HepG2 (cell line): ENCODE results near the gene PIK3R1. TPM values are rescaled to one million over a fixed set of nuclear protein-coding genes. Genes with fewer than 3 reads are reported as not detected.

Source experiments
- ELF1 ChIP-seq: sonication (generic); formaldehyde crosslinking; IDR thresholded peaks from 2 replicates; pipeline ENCODE4 v1.4.0; 2020; ENCODE audit warnings: missing genetic modification reagents
- MED1 ChIP-seq: sonication (generic); formaldehyde crosslinking; IDR thresholded peaks from 2 replicates; pipeline ENCODE4 v1.4.0; 2020; ENCODE audit warnings: missing genetic modification reagents
- POLR2AphosphoS5 ChIP-seq: IDR thresholded peaks from 2 replicates; pipeline ENCODE4 v1.6.1; 2012; ENCODE audit warnings: low read depth, low read length
- RFX3 ChIP-seq: IDR thresholded peaks from 2 replicates; pipeline ENCODE4 v1.6.1; 2016; ENCODE audit warnings: missing biosample characterization, missing genetic modification reagents
- SMARCC2 ChIP-seq: fragments of 450-650 bp; IDR thresholded peaks from 2 replicates; pipeline ENCODE4 v1.6.1; 2017; ENCODE audit warnings: antibody characterized with exemption, mild to moderate bottlenecking
- SP5 ChIP-seq: IDR thresholded peaks from 2 replicates; pipeline ENCODE4 v1.6.1; 2016; ENCODE audit warnings: low read depth, borderline replicate concordance
- TFDP2 ChIP-seq: sonication (generic); formaldehyde crosslinking; IDR thresholded peaks from 2 replicates; pipeline ENCODE4 v1.4.0; 2020; ENCODE audit warnings: missing genetic modification reagents
- YEATS2 ChIP-seq: sonication (generic); formaldehyde crosslinking; IDR thresholded peaks from 2 replicates; pipeline ENCODE4 v1.4.0; 2020; ENCODE audit warnings: missing genetic modification reagents, borderline replicate concordance
- YY1 ChIP-seq: IDR thresholded peaks from 2 replicates; pipeline ENCODE4 v1.6.1; 2011; ENCODE audit warnings: low read length, low read depth, moderate library complexity, mild to moderate bottlenecking; ENCODE audit not compliant: insufficient read depth, insufficient replicate concordance
- ZFP36L1 ChIP-seq: sonication (generic); formaldehyde crosslinking; IDR thresholded peaks from 2 replicates; pipeline ENCODE4 v1.8.0; 2022; ENCODE audit warnings: mild to moderate bottlenecking, missing genetic modification reagents, moderate library complexity
- ZFX ChIP-seq: sonication (generic); formaldehyde crosslinking; IDR thresholded peaks from 2 replicates; pipeline ENCODE4 v1.4.0; 2020; ENCODE audit warnings: mild to moderate bottlenecking, low read depth, missing genetic modification reagents, moderate library complexity
- ZNF124 ChIP-seq: sonication (generic); formaldehyde crosslinking; IDR thresholded peaks from 2 replicates; pipeline ENCODE4 v1.4.0; 2020; ENCODE audit warnings: missing genetic modification reagents
- ZNF788 ChIP-seq: sonication (generic); formaldehyde crosslinking; IDR thresholded peaks from 2 replicates; pipeline ENCODE4 v1.5.0; 2020; ENCODE audit warnings: mild to moderate bottlenecking, missing genetic modification reagents, borderline replicate concordance
- polyA plus RNA-seq, 8 experiments: library from polyadenylated mRNA; depleted of rRNA in 3 of 8; stranded (reverse) in 7 of 8; unstranded in 1 of 8; fragments of >200 nt; fragmentation: Illumina TruSeq in 4 of 8; extraction: Trizol in 4 of 8; gene quantifications; 2 replicates each; pipeline versions ENCODE4 v1.2.1 to v1.2.3, GENCODE V29; 2011 to 2016; ENCODE audit warnings: low read depth in 4 of 8, missing spikeins in 1 of 8, mixed read lengths in 1 of 8; ENCODE audit not compliant: insufficient read depth in 1 of 8
- total RNA-seq, 5 experiments: library from RNA; depleted of rRNA; stranded (reverse); fragments of >200 nt; fragmentation: Illumina TruSeq; extraction: Trizol; gene quantifications; 2 replicates each; pipeline ENCODE4 v1.2.3, GENCODE V29; 2016; ENCODE audit warnings: low read depth in 1 of 5
- TF ChIP-seq, protein P1 (sequence below): sonication (generic); formaldehyde crosslinking; IDR thresholded peaks from 2 replicates; pipeline ENCODE4 v1.5.1; 2020; ENCODE audit warnings: mild to moderate bottlenecking, missing genetic modification reagents, moderate library complexity
- TF ChIP-seq, protein P2 (sequence below): IDR thresholded peaks from 2 replicates; pipeline ENCODE4 v1.6.1; 2016; ENCODE audit warnings: missing compliant biosample characterization, missing genetic modification reagents, borderline replicate concordance
- TF ChIP-seq, protein P3 (sequence below): sonication (generic); formaldehyde crosslinking; IDR thresholded peaks from 2 replicates; pipeline ENCODE4 v1.4.0; 2020; ENCODE audit warnings: missing genetic modification reagents, borderline replicate concordance

Gene PIK3R1
- total and polyA plus RNA-seq, 2 of the 13 experiments (the other 11 are each of a cell fraction or from before 2014, with no cell fraction given): 8.4 to 21.3 TPM

- TF ChIP-seq, protein P1, sequence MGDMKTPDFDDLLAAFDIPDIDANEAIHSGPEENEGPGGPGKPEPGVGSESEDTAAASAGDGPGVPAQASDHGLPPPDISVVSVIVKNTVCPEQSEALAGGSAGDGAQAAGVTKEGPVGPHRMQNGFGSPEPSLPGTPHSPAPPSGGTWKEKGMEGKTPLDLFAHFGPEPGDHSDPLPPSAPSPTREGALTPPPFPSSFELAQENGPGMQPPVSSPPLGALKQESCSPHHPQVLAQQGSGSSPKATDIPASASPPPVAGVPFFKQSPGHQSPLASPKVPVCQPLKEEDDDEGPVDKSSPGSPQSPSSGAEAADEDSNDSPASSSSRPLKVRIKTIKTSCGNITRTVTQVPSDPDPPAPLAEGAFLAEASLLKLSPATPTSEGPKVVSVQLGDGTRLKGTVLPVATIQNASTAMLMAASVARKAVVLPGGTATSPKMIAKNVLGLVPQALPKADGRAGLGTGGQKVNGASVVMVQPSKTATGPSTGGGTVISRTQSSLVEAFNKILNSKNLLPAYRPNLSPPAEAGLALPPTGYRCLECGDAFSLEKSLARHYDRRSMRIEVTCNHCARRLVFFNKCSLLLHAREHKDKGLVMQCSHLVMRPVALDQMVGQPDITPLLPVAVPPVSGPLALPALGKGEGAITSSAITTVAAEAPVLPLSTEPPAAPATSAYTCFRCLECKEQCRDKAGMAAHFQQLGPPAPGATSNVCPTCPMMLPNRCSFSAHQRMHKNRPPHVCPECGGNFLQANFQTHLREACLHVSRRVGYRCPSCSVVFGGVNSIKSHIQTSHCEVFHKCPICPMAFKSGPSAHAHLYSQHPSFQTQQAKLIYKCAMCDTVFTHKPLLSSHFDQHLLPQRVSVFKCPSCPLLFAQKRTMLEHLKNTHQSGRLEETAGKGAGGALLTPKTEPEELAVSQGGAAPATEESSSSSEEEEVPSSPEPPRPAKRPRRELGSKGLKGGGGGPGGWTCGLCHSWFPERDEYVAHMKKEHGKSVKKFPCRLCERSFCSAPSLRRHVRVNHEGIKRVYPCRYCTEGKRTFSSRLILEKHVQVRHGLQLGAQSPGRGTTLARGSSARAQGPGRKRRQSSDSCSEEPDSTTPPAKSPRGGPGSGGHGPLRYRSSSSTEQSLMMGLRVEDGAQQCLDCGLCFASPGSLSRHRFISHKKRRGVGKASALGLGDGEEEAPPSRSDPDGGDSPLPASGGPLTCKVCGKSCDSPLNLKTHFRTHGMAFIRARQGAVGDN (CRISPR knock-in tag): peak; percentile 91
- peak; percentile 16; the same call in 1 of the 2 replicates for TF ChIP-seq ZNF124 (CRISPR knock-in tag)
- TF ChIP-seq YY1: no peak
- TF ChIP-seq RFX3: no peak
- TF ChIP-seq YEATS2 (CRISPR knock-in tag): 0 out of 2 replicates have a peak, but pooled peaks have one; percentile 36
- 0 out of 2 replicates have a peak, but pooled peaks have one; percentile 39 for TF ChIP-seq POLR2AphosphoS5
- peak; percentile 55; the same call in 1 of the 2 replicates for TF ChIP-seq TFDP2 (CRISPR knock-in tag)
- no peak for TF ChIP-seq SP5 (CRISPR knock-in tag)
- no peak for TF ChIP-seq SMARCC2
- TF ChIP-seq ZFP36L1: peak; percentile 52; the same call in 1 of the 2 replicates
- peak; percentile 10 for TF ChIP-seq MED1 (CRISPR knock-in tag)
- TF ChIP-seq ELF1 (CRISPR knock-in tag): peak; percentile 59
- TF ChIP-seq, protein P2, sequence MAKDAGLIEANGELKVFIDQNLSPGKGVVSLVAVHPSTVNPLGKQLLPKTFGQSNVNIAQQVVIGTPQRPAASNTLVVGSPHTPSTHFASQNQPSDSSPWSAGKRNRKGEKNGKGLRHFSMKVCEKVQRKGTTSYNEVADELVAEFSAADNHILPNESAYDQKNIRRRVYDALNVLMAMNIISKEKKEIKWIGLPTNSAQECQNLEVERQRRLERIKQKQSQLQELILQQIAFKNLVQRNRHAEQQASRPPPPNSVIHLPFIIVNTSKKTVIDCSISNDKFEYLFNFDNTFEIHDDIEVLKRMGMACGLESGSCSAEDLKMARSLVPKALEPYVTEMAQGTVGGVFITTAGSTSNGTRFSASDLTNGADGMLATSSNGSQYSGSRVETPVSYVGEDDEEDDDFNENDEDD (CRISPR knock-in tag): 0 out of 2 replicates have a peak, but pooled peaks have one; percentile 43
- TF ChIP-seq, protein P3, sequence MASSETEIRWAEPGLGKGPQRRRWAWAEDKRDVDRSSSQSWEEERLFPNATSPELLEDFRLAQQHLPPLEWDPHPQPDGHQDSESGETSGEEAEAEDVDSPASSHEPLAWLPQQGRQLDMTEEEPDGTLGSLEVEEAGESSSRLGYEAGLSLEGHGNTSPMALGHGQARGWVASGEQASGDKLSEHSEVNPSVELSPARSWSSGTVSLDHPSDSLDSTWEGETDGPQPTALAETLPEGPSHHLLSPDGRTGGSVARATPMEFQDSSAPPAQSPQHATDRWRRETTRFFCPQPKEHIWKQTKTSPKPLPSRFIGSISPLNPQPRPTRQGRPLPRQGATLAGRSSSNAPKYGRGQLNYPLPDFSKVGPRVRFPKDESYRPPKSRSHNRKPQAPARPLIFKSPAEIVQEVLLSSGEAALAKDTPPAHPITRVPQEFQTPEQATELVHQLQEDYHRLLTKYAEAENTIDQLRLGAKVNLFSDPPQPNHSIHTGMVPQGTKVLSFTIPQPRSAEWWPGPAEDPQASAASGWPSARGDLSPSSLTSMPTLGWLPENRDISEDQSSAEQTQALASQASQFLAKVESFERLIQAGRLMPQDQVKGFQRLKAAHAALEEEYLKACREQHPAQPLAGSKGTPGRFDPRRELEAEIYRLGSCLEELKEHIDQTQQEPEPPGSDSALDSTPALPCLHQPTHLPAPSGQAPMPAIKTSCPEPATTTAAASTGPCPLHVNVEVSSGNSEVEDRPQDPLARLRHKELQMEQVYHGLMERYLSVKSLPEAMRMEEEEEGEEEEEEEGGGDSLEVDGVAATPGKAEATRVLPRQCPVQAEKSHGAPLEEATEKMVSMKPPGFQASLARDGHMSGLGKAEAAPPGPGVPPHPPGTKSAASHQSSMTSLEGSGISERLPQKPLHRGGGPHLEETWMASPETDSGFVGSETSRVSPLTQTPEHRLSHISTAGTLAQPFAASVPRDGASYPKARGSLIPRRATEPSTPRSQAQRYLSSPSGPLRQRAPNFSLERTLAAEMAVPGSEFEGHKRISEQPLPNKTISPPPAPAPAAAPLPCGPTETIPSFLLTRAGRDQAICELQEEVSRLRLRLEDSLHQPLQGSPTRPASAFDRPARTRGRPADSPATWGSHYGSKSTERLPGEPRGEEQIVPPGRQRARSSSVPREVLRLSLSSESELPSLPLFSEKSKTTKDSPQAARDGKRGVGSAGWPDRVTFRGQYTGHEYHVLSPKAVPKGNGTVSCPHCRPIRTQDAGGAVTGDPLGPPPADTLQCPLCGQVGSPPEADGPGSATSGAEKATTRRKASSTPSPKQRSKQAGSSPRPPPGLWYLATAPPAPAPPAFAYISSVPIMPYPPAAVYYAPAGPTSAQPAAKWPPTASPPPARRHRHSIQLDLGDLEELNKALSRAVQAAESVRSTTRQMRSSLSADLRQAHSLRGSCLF: no peak
- TF ChIP-seq ZFX (CRISPR knock-in tag): peak; percentile 58
- no peak; the same call in 1 of the 2 replicates for TF ChIP-seq ZNF788
Observed at GRCh38 chr5:68287976-68288706, 72.6 kb downstream of the PIK3R1 start (continued).
